HG03103 (cell line): Measurements from ENCODE around the gene IL3RA.
"Not testable (repeated sequence)": the region's sequence is repeated elsewhere in the genome, so short reads cannot be mapped to it uniquely, and the experiment has no call there.

Experiments
- ATAC-seq: cut with Tn5 transposase; IDR thresholded peaks from one replicate; pipeline ENCODE4 v1.9.1; 2021; ENCODE audit warnings: low read depth; ENCODE audit not compliant: unreplicated experiment

The IL3RA gene

GRCh38 chrX:1397001-1397400, 60.4 kb downstream of the IL3RA start:
- ATAC-seq: no peak

- no peak for ATAC-seq
These were observed 61.1 kb downstream of the IL3RA start for GRCh38 chrX:1397441-1398270.

- no peak for ATAC-seq
These were observed 62.1 kb downstream of the IL3RA start for GRCh38 chrX:1398431-1399340.

GRCh38 chrX:1400049-1400448, 63.5 kb downstream of the IL3RA start:
- no peak for ATAC-seq

- ATAC-seq: no peak
These were observed 64.3 kb downstream of the IL3RA start for GRCh38 chrX:1400742-1401471.

GRCh38 chrX:1401611-1402430, 65.2 kb downstream of the IL3RA start:
- ATAC-seq: no peak

- ATAC-seq: no peak
These were observed 66.6 kb downstream of the IL3RA start for GRCh38 chrX:1403228-1403627.

- ATAC-seq: not testable (repeated sequence)
These were observed 67.3 kb downstream of the IL3RA start for GRCh38 chrX:1403867-1404266.

GRCh38 chrX:1405769-1406168, 69.2 kb downstream of the IL3RA start:
- ATAC-seq: not testable (repeated sequence)

- no peak for ATAC-seq
These were observed 70.5 kb downstream of the IL3RA start for GRCh38 chrX:1407035-1407434.

- ATAC-seq: no peak
These were observed 74.7 kb downstream of the IL3RA start for GRCh38 chrX:1411326-1411725.

- no peak for ATAC-seq
These were observed 76.1 kb downstream of the IL3RA start for GRCh38 chrX:1412551-1413161.

GRCh38 chrX:1416327-1416784, 79.8 kb downstream of the IL3RA start:
- ATAC-seq: no peak

- ATAC-seq: no peak
These were observed 80.6 kb downstream of the IL3RA start for GRCh38 chrX:1416965-1417760.

GRCh38 chrX:1417921-1418771, 81.6 kb downstream of the IL3RA start:
- ATAC-seq: no peak

- ATAC-seq: no peak
These were observed 82.4 kb downstream of the IL3RA start for GRCh38 chrX:1418901-1419544.
